Colonic mucosa (tissue), 4 donors: ENCODE measurements around the gene SYT1. TPM values are rescaled to one million over a fixed set of nuclear protein-coding genes. Genes with fewer than 3 reads are reported as not detected.

ENCODE experiments used
- DNase-seq: peaks from one replicate; pipeline ENCODE4 v3.0.0-alpha.2; 2020
- H3K27ac ChIP-seq: fragments of 200-600 bp; one replicate; pipeline ENCODE4 v1.8.0; 2021
- H3K27me3 ChIP-seq: fragments of 200-600 bp; one replicate; pipeline ENCODE4 v1.8.0; 2021
- H3K36me3 ChIP-seq: fragments of 200-600 bp; one replicate; pipeline ENCODE4 v1.8.0; 2021
- H3K4me1 ChIP-seq: fragments of 200-600 bp; one replicate; pipeline ENCODE4 v1.8.0; 2021; ENCODE audit warnings: mild to moderate bottlenecking
- H3K4me3 ChIP-seq: fragments of 200-600 bp; one replicate; pipeline ENCODE4 v1.8.0; 2021
- H3K9ac ChIP-seq, 2 donors: one replicate each; pipeline ENCODE4 v1.7.0; 2013; ENCODE audit warnings: control low read depth in 2 of 2, low read depth in 2 of 2, low read length in 2 of 2
- H3K9me3 ChIP-seq: fragments of 200-600 bp; one replicate; pipeline ENCODE4 v1.8.0; 2021
- CTCF ChIP-seq: fragments of 200-600 bp; IDR thresholded peaks from one replicate; pipeline ENCODE4 v1.8.0; 2022; ENCODE audit warnings: antibody characterized with exemption, mild to moderate bottlenecking
- intact Hi-C: fragments of 100-400 bp; cut with DNase I; formaldehyde crosslinking; loops from one replicate; pipeline ENCODE4 v1.14.1; 2022
- total RNA-seq, 2 donors: library from RNA; stranded (reverse); fragmentation: NEBNext Ultra II Directional in 1 of 2; extraction: Animal tissue kit (Norgen Biotek cat#: 25700) in 1 of 2; gene quantifications; one replicate each; pipeline ENCODE4 v1.2.1, GENCODE V29; 2021
- donor health status: healthy.
- donor health status: DM: no; HTN: no; CAD: no.
- donor health status: DM: no; HTN: no; CAD: no.

SYT1 gene
- total RNA-seq, 2 donors from 2014 or later = 0.94 to 3.2 TPM

- Histone ChIP-seq H3K27me3 (no peaks in the 10 kb centered on the region), H3K27ac (no peak overlapping the region), H3K4me3 (no peak overlapping the region), H3K36me3 (no peaks in the 10 kb centered on the region), H3K9me3 (no peaks in the 10 kb centered on the region), H3K4me1 (no peaks in the 10 kb centered on the region), H3K9ac (no peak overlapping the region)
- intact Hi-C loops = no loop called here
- DNase-seq = no peak
- TF ChIP-seq CTCF = no peak
Observed at GRCh38 chr12:79141776-79142175, 277.2 kb downstream of the SYT1 start.

GRCh38 chr12:79143803-79144202 is 279.2 kb downstream of the SYT1 start:
- Histone ChIP-seq H3K9me3 (no peaks in the 10 kb centered on the region), H3K4me3 (no peak overlapping the region), H3K4me1 (no peaks in the 10 kb centered on the region), H3K27ac (no peak overlapping the region), H3K27me3 (no peaks in the 10 kb centered on the region), H3K36me3 (no peaks in the 10 kb centered on the region), H3K9ac (no peak overlapping the region)
- intact Hi-C loops = no loop called here
- TF ChIP-seq CTCF = no peak
- no peak for DNase-seq

GRCh38 chr12:79151956-79152355 is 287.4 kb downstream of the SYT1 start:
- Histone ChIP-seq H3K27ac (no peak overlapping the region), H3K36me3 (no peaks in the 10 kb centered on the region), H3K9me3 (no peaks in the 10 kb centered on the region), H3K4me1 (no peaks in the 10 kb centered on the region), H3K27me3 (no peaks in the 10 kb centered on the region), H3K4me3 (no peak overlapping the region), H3K9ac (no peak overlapping the region)
- no peak for DNase-seq
- intact Hi-C loops = no loop called here
- no peak for TF ChIP-seq CTCF

GRCh38 chr12:79155683-79156082 is 291.1 kb downstream of the SYT1 start:
- Histone ChIP-seq H3K4me1 (no peaks in the 10 kb centered on the region), H3K36me3 (no peaks in the 10 kb centered on the region), H3K4me3 (no peak overlapping the region), H3K9me3 (no peaks in the 10 kb centered on the region), H3K9ac (no peak overlapping the region), H3K27me3 (no peaks in the 10 kb centered on the region), H3K27ac (no peak overlapping the region)
- intact Hi-C loops = no loop called here
- no peak for DNase-seq
- no peak for TF ChIP-seq CTCF

GRCh38 chr12:79156846-79157463 is 292.4 kb downstream of the SYT1 start:
- DNase-seq = no peak
- no peak for TF ChIP-seq CTCF

More at GRCh38 chr12:79156846-79157463, 292.4 kb downstream of the SYT1 start:
- H3K27ac ChIP-seq = no peak overlapping the region
- H3K27me3 ChIP-seq = no peaks in the 10 kb centered on the region
- H3K9ac ChIP-seq = no peak overlapping the region
- no peaks in the 10 kb centered on the region for H3K9me3 ChIP-seq
- no peak overlapping the region for H3K4me3 ChIP-seq
- H3K4me1 ChIP-seq = no peaks in the 10 kb centered on the region
- intact Hi-C loops = no loop called here
- H3K36me3 ChIP-seq = no peaks in the 10 kb centered on the region
